ENCODE results near the gene PDIA4. TPM values are rescaled to one million over a fixed set of nuclear protein-coding genes. Genes with fewer than 3 reads are reported as not detected.

The PDIA4 gene
- total RNA-seq, 1 donor from 2014 or later, result 132 TPM

DNA sequence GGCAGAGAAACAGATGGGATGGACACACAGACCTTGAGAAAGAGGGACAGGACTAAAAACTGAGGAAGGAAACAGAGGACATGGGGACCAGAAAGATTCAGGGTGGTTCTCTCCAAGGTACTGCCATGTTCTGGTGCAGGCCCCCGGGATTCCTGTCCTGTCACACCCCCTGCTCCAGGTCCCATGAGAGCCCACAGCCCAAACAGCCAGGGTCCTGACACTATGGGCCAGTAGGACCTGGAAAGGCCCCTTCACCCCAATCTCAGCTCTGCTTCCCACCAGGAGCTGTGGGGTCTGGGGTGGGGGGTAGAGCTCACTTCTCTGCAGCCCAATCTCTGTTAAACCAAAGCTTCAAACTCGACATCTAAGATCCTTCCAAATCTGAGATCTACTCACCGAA, 21.2 kb downstream of the PDIA4 start:
- intact Hi-C loops (cut with micrococcal nuclease), result loop anchor here (5.0 kb wide), 1 partner anchor 140 kb away; the partner anchor contains the start of gene ZNF398
- Mint-ChIP-seq H3K9me3 (no peaks in the 10 kb centered on the region), H3K4me3 (no peak overlapping the region), H3K27me3 (ENCODE audit: insufficient read depth) (no peaks in the 10 kb centered on the region), H3K36me3 (ENCODE audit: low read depth) (peaks cover 56% of the 10 kb centered on the region), H3K4me1 (ENCODE audit: low read depth) (peaks cover 6% of the 10 kb centered on the region), H3K27ac (no peak overlapping the region)
- DNase-seq (ENCODE audit: low spot score), result no peak

DNA sequence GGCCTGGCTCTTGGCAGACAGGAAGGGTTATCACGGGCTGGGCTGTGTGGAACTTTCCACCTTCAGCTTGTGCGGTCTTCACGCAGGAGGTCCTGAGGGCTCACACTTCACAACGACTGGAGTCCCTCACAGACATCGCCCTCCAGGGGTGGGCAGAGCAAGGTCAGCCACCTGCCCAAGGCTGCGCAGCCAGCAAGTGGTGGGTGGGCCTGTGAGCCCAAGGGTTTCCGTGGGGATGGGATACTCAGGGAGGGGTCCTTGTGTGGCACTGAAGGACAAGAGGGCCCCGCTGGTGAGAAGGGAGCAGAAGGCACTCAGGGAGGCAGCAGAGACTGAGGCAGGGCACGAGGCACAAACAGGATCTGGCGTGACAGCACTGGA, 22.0 kb downstream of the PDIA4 start:
- no peak overlapping the region for H3K4me3 Mint-ChIP-seq
- no peaks in the 10 kb centered on the region for H3K27me3 Mint-ChIP-seq (ENCODE audit: insufficient read depth)
- H3K4me1 Mint-ChIP-seq (ENCODE audit: low read depth), result peaks cover 5% of the 10 kb centered on the region
- intact Hi-C loops (cut with micrococcal nuclease), result loop anchor here (5.0 kb wide), 1 partner anchor 141 kb away; the partner anchor contains the start of gene ZNF398
- no peaks in the 10 kb centered on the region for H3K9me3 Mint-ChIP-seq
- H3K27ac Mint-ChIP-seq, result no peak overlapping the region
- no peak for DNase-seq (ENCODE audit: low spot score)
- peaks cover 50% of the 10 kb centered on the region for H3K36me3 Mint-ChIP-seq (ENCODE audit: low read depth)

DNA sequence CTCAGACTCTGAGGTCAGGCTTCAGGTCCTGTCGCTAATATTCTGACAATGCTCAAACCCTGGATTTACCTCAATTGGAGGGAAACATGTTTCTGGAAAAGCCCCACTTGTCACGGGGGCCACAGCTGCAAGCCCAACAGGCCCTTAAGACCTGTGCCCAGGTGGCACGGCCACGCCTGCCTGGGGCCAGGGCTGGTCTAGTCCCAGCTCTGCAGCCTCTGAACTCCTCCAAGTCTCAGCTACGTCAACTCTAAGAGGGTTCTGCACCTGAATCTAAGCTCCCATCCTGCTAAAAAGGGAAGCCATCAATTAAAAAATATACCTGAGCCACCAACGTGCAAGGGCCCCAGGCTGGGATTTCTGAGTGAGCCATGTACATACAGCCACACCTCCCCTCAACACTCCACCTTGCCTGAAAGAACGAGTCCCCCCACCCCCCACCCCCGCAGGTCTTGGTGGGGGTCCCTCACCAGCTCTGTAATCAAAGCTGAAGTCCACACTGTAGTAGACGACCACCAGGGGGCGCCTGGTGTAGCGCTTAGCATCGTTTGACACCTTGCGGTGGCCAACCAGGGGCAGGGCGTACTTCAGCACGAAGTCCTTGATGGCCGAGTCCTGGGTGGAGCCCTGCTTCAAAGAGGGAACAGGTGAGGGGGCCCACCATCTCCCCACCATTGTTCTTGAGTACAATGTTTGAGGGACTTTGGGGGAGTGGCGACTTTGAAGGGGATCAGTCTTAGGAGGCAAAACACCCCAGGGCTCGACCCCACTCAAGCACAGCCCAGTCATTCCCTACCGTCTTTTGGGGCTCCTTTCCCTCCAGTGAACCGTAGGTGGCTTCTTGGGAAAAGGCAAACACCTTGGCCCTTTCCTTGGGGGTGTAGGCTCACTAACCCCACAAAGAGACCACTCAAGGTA, 22.6 kb downstream of the PDIA4 start:
- Mint-ChIP-seq H3K27me3 (ENCODE audit: insufficient read depth) (no peaks in the 10 kb centered on the region), H3K27ac (no peak overlapping the region), H3K4me1 (ENCODE audit: low read depth) (no peaks in the 10 kb centered on the region), H3K9me3 (no peaks in the 10 kb centered on the region), H3K36me3 (ENCODE audit: low read depth) (peaks cover 43% of the 10 kb centered on the region), H3K4me3 (no peak overlapping the region)
- DNase-seq (ENCODE audit: low spot score), result peak; percentile 65
- intact Hi-C loops (cut with micrococcal nuclease), result loop anchor here (1.0 to 5.0 kb wide), 5 partner anchors 23 to 142 kb away; partner anchors contain the start of genes PDIA4, ZNF398 and ZNF786

DNA sequence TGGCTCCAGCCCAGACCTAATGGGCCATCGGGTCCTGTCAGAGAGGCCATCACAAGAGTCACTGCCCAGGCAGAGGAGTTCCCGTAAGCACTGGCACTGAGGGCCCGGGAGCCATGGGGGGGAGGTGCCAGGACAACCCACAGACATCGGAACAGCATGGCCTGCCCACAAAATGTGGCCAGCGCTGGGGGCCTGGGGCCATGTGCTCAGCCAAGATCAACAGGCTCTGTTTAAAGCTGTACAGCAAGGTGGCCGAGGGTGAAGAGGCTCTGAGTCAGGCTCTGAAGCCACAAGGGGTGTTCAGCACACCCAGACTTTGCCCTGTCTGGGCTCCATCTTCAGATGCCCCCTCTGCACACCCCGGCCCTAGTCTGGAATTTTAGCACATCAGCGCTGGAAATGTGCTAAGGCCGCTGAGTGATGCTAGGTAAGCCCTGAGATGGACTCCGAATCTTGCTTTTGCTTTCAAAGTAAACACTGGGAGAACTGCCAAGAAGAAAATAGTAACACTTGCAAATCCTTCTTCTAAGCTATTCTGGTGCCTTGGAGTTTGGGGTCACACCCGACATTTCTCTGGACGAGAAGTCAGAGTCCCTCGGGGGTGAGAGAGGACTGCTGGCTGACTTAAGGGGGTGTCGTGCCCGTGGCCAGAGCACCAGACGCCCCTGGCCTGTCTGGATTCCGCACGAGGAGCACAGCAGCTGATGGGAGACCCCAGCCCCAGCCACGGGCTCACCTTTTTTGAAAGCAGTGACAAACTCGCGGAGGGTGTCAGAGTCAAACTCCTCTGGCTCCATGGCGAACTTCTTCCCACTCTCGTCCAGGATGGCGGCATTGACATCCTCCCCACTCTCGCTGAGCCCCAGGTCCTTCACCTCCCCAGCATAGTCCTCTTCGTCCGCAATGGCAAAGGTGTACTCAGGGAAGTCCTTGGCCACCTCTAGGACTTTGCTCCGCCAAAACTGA, 23.6 kb downstream of the PDIA4 start:
- Mint-ChIP-seq H3K27me3 (ENCODE audit: insufficient read depth) (no peaks in the 10 kb centered on the region), H3K4me3 (no peak overlapping the region), H3K36me3 (ENCODE audit: low read depth) (peaks cover 40% of the 10 kb centered on the region), H3K9me3 (no peaks in the 10 kb centered on the region), H3K27ac (no peak overlapping the region), H3K4me1 (ENCODE audit: low read depth) (no peaks in the 10 kb centered on the region)
- no peak for DNase-seq (ENCODE audit: low spot score)
- intact Hi-C loops (cut with micrococcal nuclease), result loop anchor here (1.0 to 5.0 kb wide), 5 partner anchors 24 to 143 kb away; partner anchors contain the start of genes PDIA4, ZNF398 and ZNF786

DNA sequence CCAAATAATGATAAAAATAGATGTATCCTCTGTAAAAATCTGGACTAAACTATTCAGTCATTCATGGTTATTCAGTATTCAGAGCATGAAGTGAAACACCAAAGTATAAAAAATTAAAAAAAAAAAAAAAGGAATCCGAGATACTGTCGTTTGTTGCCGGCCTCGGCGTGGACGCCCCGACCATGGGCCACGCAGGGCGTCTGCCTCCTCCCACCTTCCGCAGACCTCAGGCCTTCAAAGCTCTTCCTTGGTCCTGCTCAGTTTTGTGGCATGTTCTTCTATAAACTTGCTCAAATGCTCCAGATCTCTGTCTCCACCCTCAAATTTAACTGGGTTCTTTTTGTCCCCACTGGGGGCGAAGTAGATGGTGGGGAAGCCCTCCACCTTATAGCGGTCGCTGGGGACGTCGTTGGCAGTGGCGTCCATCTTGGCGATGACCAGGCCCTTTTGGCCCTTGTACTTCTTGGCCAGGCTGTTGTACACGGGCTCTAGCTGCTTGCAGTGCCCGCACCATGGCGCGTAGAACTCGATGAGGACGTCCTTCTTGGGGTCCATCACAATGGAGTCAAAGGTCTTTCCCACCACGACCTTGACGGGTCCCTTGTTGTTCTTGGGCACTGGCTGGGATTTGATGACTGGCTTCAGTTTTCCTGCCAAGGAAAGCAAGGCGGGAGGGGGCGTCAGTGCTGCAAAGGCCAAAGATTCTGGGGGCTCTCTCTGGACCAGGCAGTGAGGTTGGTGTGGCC, 24.6 kb downstream of the PDIA4 start:
- Mint-ChIP-seq H3K36me3 (ENCODE audit: low read depth) (peaks cover 35% of the 10 kb centered on the region), H3K27ac (no peak overlapping the region), H3K4me3 (no peak overlapping the region), H3K9me3 (no peaks in the 10 kb centered on the region), H3K27me3 (ENCODE audit: insufficient read depth) (no peaks in the 10 kb centered on the region), H3K4me1 (ENCODE audit: low read depth) (no peaks in the 10 kb centered on the region)
- intact Hi-C loops (cut with micrococcal nuclease), result no loop called here
- DNase-seq (ENCODE audit: low spot score), result no peak

DNA sequence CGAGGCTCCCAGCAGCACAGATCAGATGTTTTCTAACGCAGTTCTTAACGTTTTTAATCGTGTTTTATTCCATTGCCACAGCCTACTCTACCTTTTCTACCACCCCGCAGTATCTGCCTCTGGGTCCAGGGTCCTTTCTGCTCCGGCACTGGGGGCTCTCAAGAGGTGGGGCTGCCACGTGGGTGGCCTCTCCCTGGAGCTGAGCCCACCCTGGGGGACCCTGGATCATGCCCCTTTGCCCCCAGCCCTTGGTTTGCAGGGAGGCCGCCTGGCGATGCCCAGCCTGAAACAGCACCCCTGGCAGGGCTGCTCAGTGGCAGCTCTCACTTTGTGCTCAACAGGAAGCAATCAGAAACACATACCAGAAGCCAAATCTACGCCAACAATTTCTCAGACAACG, 25.3 kb downstream of the PDIA4 start:
- intact Hi-C loops (cut with micrococcal nuclease), result no loop called here

DNA sequence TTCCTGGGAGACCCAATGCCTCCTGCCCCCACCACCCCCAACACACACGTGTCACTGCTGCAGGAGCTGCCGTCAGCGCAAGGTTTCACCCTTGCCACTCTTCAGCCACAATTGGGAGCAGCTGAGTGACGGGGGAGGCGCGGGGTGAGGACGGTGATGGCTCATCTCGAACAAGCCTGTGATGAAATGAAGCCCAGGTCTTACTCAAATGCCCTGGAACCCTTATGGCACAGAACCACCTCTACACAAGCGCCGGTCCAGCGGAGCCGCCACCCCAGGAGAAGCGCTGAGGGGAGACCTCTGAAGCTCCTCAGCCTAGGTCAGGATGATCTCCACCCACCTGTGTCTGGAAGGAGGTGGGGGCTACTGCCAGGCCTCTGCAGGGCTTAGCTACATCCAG, 25.7 kb downstream of the PDIA4 start:
- Mint-ChIP-seq H3K9me3 (no peaks in the 10 kb centered on the region), H3K27ac (no peak overlapping the region), H3K4me1 (ENCODE audit: low read depth) (no peaks in the 10 kb centered on the region), H3K4me3 (no peak overlapping the region), H3K27me3 (ENCODE audit: insufficient read depth) (no peaks in the 10 kb centered on the region), H3K36me3 (ENCODE audit: low read depth) (peaks cover 31% of the 10 kb centered on the region)
- no peak for DNase-seq (ENCODE audit: low spot score)
- intact Hi-C loops (cut with micrococcal nuclease), result no loop called here

More for the DNA sequence above, 25.3 kb downstream of the PDIA4 start:
- no peaks in the 10 kb centered on the region for H3K27me3 Mint-ChIP-seq (ENCODE audit: insufficient read depth)
- H3K4me3 Mint-ChIP-seq, result no peak overlapping the region
- H3K27ac Mint-ChIP-seq, result no peak overlapping the region
- no peak for DNase-seq (ENCODE audit: low spot score)
- H3K4me1 Mint-ChIP-seq (ENCODE audit: low read depth), result no peaks in the 10 kb centered on the region
- no peaks in the 10 kb centered on the region for H3K9me3 Mint-ChIP-seq
- peaks cover 31% of the 10 kb centered on the region for H3K36me3 Mint-ChIP-seq (ENCODE audit: low read depth)

DNA sequence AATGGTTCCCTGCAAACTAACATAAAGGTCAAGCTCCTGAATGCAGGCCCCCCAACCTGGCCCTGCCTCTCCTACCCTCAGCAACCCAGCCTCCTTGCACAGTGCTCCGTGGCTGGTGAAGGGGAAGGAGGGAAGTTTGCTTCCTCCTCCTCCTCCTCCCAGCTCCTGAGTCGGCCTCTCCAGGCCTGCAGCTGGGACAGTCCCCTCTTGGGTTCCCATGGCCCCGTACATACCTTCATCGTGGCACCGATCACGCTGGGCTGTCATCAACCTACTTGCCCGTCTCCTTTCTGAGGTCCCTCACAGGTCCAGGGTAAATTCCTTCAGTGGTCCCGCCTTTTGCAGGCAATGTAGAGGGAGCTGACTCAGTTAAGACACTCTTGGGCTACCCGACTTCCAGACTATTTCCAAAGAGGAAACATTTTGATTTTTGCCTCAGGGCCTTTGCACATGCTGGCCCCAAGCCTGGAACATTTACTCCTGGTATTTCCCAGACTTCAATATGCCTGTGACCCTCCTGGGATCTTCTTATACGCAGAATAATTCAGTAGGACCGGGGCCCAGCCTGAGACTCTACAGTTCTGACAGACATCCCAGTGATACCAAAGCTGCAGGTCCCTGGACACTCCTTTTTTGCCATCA, 26.8 kb downstream of the PDIA4 start:
- H3K27me3 Mint-ChIP-seq (ENCODE audit: insufficient read depth), result no peaks in the 10 kb centered on the region
- DNase-seq (ENCODE audit: low spot score), result no peak
- H3K9me3 Mint-ChIP-seq, result no peaks in the 10 kb centered on the region
- peaks cover 21% of the 10 kb centered on the region for H3K36me3 Mint-ChIP-seq (ENCODE audit: low read depth)
- intact Hi-C loops (cut with micrococcal nuclease), result no loop called here
- H3K4me1 Mint-ChIP-seq (ENCODE audit: low read depth), result no peaks in the 10 kb centered on the region
- no peak overlapping the region for H3K27ac Mint-ChIP-seq
- H3K4me3 Mint-ChIP-seq, result no peak overlapping the region

DNA sequence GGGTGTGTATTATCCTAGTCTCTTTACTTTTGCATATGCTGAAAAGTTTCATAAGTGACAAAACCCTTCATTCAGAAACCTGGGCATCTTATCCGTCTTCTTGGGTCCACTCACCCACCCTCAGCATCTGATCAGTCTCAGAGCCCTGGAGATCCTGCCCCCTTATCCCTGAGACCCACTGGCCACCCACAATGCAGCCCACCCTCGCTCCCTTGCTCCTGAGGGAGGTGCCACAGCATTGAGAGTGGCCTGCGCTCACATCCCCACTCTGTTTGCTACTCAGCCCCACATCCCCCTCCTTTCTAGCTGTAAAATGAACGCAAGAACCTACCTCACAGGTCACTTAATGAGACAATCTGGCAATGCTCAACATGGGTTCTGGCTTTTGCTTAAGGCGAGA, 27.3 kb downstream of the PDIA4 start:
- H3K27me3 Mint-ChIP-seq (ENCODE audit: insufficient read depth), result no peaks in the 10 kb centered on the region
- intact Hi-C loops (cut with micrococcal nuclease), result no loop called here

DNA sequence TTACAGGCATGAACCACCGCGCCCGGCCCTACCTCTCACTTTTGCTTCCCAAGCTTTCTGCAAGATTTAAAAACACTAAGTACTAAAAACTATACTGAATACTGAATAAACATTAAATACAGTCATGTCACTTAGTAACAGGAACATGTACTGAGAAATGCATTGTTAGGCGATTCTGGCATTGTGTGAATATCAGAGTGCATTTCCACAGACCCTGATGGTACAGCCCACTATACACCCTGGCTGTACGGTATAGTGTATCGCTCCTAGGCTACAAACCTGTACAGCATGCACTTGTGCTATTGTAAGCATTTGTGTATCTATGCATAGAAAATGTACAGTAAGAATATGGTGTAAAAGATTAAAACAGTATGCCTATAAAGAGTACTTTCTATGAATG, 29.1 kb downstream of the PDIA4 start:
- Mint-ChIP-seq H3K4me3 (no peak overlapping the region), H3K27me3 (ENCODE audit: insufficient read depth) (no peaks in the 10 kb centered on the region), H3K27ac (no peak overlapping the region), H3K36me3 (ENCODE audit: low read depth) (peaks cover 12% of the 10 kb centered on the region), H3K9me3 (no peaks in the 10 kb centered on the region), H3K4me1 (ENCODE audit: low read depth) (no peaks in the 10 kb centered on the region)
- intact Hi-C loops (cut with micrococcal nuclease), result no loop called here
- no peak for DNase-seq (ENCODE audit: low spot score)

More for the DNA sequence above, 27.3 kb downstream of the PDIA4 start:
- Mint-ChIP-seq H3K4me3 (no peak overlapping the region), H3K9me3 (no peaks in the 10 kb centered on the region), H3K27ac (no peak overlapping the region), H3K36me3 (ENCODE audit: low read depth) (peaks cover 19% of the 10 kb centered on the region), H3K4me1 (ENCODE audit: low read depth) (no peaks in the 10 kb centered on the region)
- DNase-seq (ENCODE audit: low spot score), result no peak

DNA sequence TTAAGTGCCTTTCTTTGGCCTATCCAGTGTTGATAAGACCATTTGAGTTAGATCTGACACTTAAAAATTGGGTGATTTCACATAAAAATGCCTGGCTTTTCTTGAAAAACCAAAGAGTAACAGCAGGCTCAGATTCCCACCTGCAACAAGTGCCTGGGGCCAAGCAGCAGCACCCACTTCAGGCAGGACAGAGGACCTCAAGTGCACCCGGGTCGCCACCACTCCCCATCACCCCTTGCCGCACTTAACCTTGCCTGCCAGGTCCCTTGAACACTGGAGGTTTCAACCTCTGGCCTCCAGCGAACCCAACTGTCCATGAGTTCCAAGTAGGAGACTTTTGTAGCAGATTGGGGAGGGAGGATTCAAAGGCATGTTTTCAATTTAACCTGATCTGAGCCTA, 30.8 kb downstream of the PDIA4 start:
- Mint-ChIP-seq H3K27ac (no peak overlapping the region), H3K4me3 (no peak overlapping the region), H3K36me3 (ENCODE audit: low read depth) (no peaks in the 10 kb centered on the region), H3K9me3 (no peaks in the 10 kb centered on the region), H3K27me3 (ENCODE audit: insufficient read depth) (no peaks in the 10 kb centered on the region), H3K4me1 (ENCODE audit: low read depth) (no peaks in the 10 kb centered on the region)
- no peak for DNase-seq (ENCODE audit: low spot score)
- intact Hi-C loops (cut with micrococcal nuclease), result no loop called here

DNA sequence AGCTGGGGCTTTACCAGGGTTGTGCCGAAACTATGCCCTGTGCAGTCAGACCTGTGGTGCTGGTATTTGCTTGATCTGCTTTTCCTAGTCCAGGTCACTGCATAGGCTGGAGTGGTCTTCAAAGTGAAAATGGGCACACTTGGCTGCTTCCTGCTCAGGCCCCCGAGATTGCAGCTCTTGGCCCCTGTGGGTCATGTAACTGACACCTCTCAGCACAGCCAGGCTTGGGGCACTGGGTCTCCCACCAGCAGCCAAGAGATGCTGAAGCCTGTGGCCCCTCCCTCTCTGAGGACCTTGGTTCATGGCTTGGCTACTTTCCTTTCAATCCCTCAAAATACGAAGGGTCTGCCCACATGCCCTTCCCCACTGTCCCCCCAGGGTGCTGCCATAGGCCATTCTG, 33.7 kb downstream of the PDIA4 start:
- H3K9me3 Mint-ChIP-seq, result no peaks in the 10 kb centered on the region

More for the DNA sequence above, 33.7 kb downstream of the PDIA4 start:
- Mint-ChIP-seq H3K4me3 (no peak overlapping the region), H3K27ac (no peak overlapping the region), H3K27me3 (ENCODE audit: insufficient read depth) (no peaks in the 10 kb centered on the region), H3K36me3 (ENCODE audit: low read depth) (no peaks in the 10 kb centered on the region), H3K4me1 (ENCODE audit: low read depth) (no peaks in the 10 kb centered on the region)
- intact Hi-C loops (cut with micrococcal nuclease), result no loop called here
- DNase-seq (ENCODE audit: low spot score), result no peak

Data from activated T-helper 1 cell treated with anti-CD3 and anti-CD28 coated beads, Interleukin-12 subunit alpha, Interleukin-12 subunit beta, Interleukin-2, Interleukin-4 antibody, amounts not matched to agents 30 ng/mL and 10 ng/mL and 1 ng/mL, durations not matched to agents 14 hours and 24 hours and 36 hours (primary cell).